ENCODE data around the gene POLRMT. TPM values are rescaled to one million over a fixed set of nuclear protein-coding genes. Genes with fewer than 3 reads are reported as not detected.
A peak's percentile ranks its signal among the peaks of the same experiment; 100 is the strongest.

The POLRMT gene
- total RNA-seq, 1 donor from 2014 or later: 68.4 TPM

- Mint-ChIP-seq H3K4me3 (ENCODE audit: low read depth) (no peak overlapping the region), H3K27me3 (peaks cover 19% of the 10 kb centered on the region)
Measured at GRCh38 chr19:640161-640558, 6.8 kb upstream of the POLRMT start.

GRCh38 chr19:639253-640160 lies 6.2 kb upstream of the POLRMT start, which contains the start of gene FGF22:
TSS of gene FGF22 (plus strand) at chr19:639879. CDS start at chr19:639926, 47 bp downstream.
- peaks cover 19% of the 10 kb centered on the region for H3K27me3 Mint-ChIP-seq
- peak; percentile 89 for DNase-seq (ENCODE audit: low spot score, unreplicated experiment)
- peak within 1 kb of the TSS; percentile 91 for H3K27ac Mint-ChIP-seq
- TF ChIP-seq, protein P1, sequence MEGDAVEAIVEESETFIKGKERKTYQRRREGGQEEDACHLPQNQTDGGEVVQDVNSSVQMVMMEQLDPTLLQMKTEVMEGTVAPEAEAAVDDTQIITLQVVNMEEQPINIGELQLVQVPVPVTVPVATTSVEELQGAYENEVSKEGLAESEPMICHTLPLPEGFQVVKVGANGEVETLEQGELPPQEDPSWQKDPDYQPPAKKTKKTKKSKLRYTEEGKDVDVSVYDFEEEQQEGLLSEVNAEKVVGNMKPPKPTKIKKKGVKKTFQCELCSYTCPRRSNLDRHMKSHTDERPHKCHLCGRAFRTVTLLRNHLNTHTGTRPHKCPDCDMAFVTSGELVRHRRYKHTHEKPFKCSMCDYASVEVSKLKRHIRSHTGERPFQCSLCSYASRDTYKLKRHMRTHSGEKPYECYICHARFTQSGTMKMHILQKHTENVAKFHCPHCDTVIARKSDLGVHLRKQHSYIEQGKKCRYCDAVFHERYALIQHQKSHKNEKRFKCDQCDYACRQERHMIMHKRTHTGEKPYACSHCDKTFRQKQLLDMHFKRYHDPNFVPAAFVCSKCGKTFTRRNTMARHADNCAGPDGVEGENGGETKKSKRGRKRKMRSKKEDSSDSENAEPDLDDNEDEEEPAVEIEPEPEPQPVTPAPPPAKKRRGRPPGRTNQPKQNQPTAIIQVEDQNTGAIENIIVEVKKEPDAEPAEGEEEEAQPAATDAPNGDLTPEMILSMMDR (IDR thresholded peaks at IDR 0.05; ENCODE audit: unreplicated experiment): no peak
- H3K9me3 Mint-ChIP-seq (ENCODE audit: low read depth): no peaks in the 10 kb centered on the region
- H3K4me3 Mint-ChIP-seq (ENCODE audit: low read depth): peak within 1 kb of the TSS; percentile 64
- no peaks in the 10 kb centered on the region for H3K4me1 Mint-ChIP-seq (ENCODE audit: low read depth)
- no peaks in the 10 kb centered on the region for H3K36me3 Mint-ChIP-seq (ENCODE audit: insufficient read depth)

More at GRCh38 chr19:640161-640558, 6.8 kb upstream of the POLRMT start:
- H3K4me1 Mint-ChIP-seq (ENCODE audit: low read depth): no peaks in the 10 kb centered on the region
- no peak for DNase-seq (ENCODE audit: low spot score, unreplicated experiment)
- no peak overlapping the region for H3K27ac Mint-ChIP-seq
- H3K9me3 Mint-ChIP-seq (ENCODE audit: low read depth): no peaks in the 10 kb centered on the region
- TF ChIP-seq, protein P1 (IDR thresholded peaks at IDR 0.05; ENCODE audit: unreplicated experiment): no peak
- H3K36me3 Mint-ChIP-seq (ENCODE audit: insufficient read depth): peaks cover 2% of the 10 kb centered on the region

DNA sequence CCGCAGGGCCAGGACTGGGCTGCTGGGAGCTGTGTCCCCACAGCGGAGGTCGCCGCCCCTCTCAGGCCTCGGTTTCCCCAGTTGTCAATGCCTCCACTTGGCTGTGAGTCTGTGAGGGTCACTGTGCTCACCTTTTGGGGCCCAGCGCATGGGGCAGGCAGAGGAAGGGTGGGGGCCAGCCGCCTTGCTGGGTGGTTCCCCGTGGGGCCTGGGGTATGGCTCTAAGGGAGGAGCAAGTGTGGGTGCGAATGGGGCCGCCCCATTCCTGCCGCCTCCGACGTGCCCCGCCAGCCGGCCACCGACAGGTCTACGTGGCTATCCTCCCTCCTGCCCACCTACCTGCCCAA lies 5.5 kb upstream of the POLRMT start:
- no peak overlapping the region for H3K27ac Mint-ChIP-seq
- no peak for DNase-seq (ENCODE audit: low spot score, unreplicated experiment)
- TF ChIP-seq, protein P1 (IDR thresholded peaks at IDR 0.05; ENCODE audit: unreplicated experiment): no peak
- peaks cover 3% of the 10 kb centered on the region for H3K4me1 Mint-ChIP-seq (ENCODE audit: low read depth)
- H3K36me3 Mint-ChIP-seq (ENCODE audit: insufficient read depth): no peaks in the 10 kb centered on the region
- H3K4me3 Mint-ChIP-seq (ENCODE audit: low read depth): peak overlapping the region; percentile 64
- H3K27me3 Mint-ChIP-seq: peaks cover 19% of the 10 kb centered on the region
- H3K9me3 Mint-ChIP-seq (ENCODE audit: low read depth): no peaks in the 10 kb centered on the region

DNA sequence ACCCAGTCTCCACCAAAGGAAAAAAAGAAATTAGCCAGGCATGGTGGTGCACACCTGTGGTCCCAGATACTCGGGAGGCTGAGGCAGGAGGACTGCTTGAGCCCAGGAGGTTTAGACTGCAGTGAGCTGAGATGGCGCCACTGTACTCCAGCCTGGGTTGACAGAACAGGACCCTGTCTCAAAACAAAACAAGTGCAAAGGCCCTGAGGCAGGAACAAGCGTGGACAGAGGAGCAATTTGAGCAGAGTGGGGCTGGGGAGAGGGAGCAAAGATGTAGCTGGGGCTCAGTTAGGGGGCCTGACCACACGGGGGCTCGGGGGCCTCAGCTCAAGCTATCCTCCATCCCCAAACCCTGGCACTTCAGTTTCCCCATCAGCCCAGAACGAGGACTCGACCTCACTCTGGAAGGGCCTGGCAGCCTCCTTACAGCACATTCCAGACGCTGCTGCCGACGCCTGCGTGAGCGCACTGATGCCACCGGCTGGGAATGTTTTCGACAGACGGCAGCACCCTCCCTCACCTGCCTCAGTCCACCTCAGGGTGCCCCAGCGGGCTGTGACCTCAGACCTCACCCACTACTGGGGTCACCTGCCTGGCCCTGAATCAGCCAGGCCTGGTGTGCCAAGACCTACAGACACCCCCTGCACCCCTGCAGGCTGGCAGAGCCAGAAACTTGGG lies 1.8 kb upstream of the POLRMT start:
- Mint-ChIP-seq H3K36me3 (ENCODE audit: insufficient read depth) (peaks cover 2% of the 10 kb centered on the region), H3K4me3 (ENCODE audit: low read depth) (peak overlapping the region; percentile 14), H3K27me3 (peaks cover 19% of the 10 kb centered on the region), H3K27ac (no peak overlapping the region), H3K9me3 (ENCODE audit: low read depth) (no peaks in the 10 kb centered on the region), H3K4me1 (ENCODE audit: low read depth) (peaks cover 6% of the 10 kb centered on the region)
- DNase-seq (ENCODE audit: low spot score, unreplicated experiment): no peak
- TF ChIP-seq, protein P1 (IDR thresholded peaks at IDR 0.05; ENCODE audit: unreplicated experiment): no peak
